Fibroblast of lung (primary cell): ENCODE results near the gene KYAT1. TPM values are rescaled to one million over a fixed set of nuclear protein-coding genes. Genes with fewer than 3 reads are reported as not detected.
"Not testable (repeated sequence)": the region's sequence is repeated elsewhere in the genome, so short reads cannot be mapped to it uniquely, and the experiment has no call there.

ENCODE experiments used
- DNase-seq, 2 donors: peaks; one replicate each; pipeline versions ENCODE4 v3.0.0 to v3.0.0-alpha.2; 2010; ENCODE audit warnings: low read depth in 2 of 2
- H2AFZ ChIP-seq: 2 replicates; pipeline ENCODE4 v1.5.1; 2012; ENCODE audit warnings: low read length, control low read depth, inconsistent platforms
- H3K27ac ChIP-seq: 2 replicates; pipeline ENCODE4 v1.5.1; 2011; ENCODE audit warnings: low read length, control low read depth; ENCODE audit not compliant: insufficient read depth
- H3K27me3 ChIP-seq: 2 replicates; pipeline ENCODE4 v1.5.1; 2011; ENCODE audit warnings: mild to moderate bottlenecking, low read length; ENCODE audit not compliant: control insufficient read depth, insufficient read depth
- H3K36me3 ChIP-seq: 2 replicates; pipeline ENCODE4 v1.5.1; 2011; ENCODE audit warnings: low read length; ENCODE audit not compliant: control insufficient read depth, insufficient read depth
- H3K4me1 ChIP-seq: 2 replicates; pipeline ENCODE4 v1.5.1; 2011; ENCODE audit warnings: low read length; ENCODE audit not compliant: control insufficient read depth, insufficient read depth; ENCODE audit errors: extremely low read depth
- H3K4me2 ChIP-seq: 2 replicates; pipeline ENCODE4 v1.5.1; 2011; ENCODE audit warnings: low read length, control low read depth; ENCODE audit not compliant: insufficient read depth; ENCODE audit errors: extremely low read depth
- H3K4me3 ChIP-seq, 4 experiments: fragments of 200-600 bp in 1 of 4; sonication (generic) in 1 of 4; replicated peaks in 1 of 4; 2 replicates each; pipeline ENCODE4 v1.5.1; 2011 to 2016; ENCODE audit warnings: low read length in 4 of 4, low read depth in 3 of 4, mild to moderate bottlenecking in 3 of 4, control low read depth in 2 of 4, inconsistent platforms in 1 of 4, mixed read lengths in 1 of 4; ENCODE audit not compliant: insufficient read depth in 1 of 4; ENCODE audit errors: control extremely low read depth in 1 of 4
- H3K79me2 ChIP-seq: 2 replicates; pipeline ENCODE4 v1.5.1; 2012; ENCODE audit warnings: mild to moderate bottlenecking, low read length, inconsistent platforms; ENCODE audit not compliant: control insufficient read depth, insufficient read depth
- H3K9ac ChIP-seq: 2 replicates; pipeline ENCODE4 v1.5.1; 2011; ENCODE audit warnings: mild to moderate bottlenecking, low read length, control low read depth; ENCODE audit not compliant: insufficient read depth
- H3K9me3 ChIP-seq: 2 replicates; pipeline ENCODE4 v1.5.1; 2012; ENCODE audit warnings: low read depth, low read length; ENCODE audit not compliant: control insufficient read depth, insufficient read depth
- H4K20me1 ChIP-seq: 2 replicates; pipeline ENCODE4 v1.5.1; 2011; ENCODE audit warnings: low read length; ENCODE audit not compliant: control insufficient read depth, insufficient read depth; ENCODE audit errors: extremely low read depth
- CTCF ChIP-seq, 2 donors: IDR thresholded peaks in 1 of 2; conservative IDR thresholded peaks in 1 of 2; 1 replicate in 1 of 2; 2 replicates in 1 of 2; pipeline ENCODE4 v1.5.1; 2011 to 2012; ENCODE audit warnings: low read length in 2 of 2, control low read depth in 1 of 2, inconsistent platforms in 1 of 2, low read depth in 1 of 2, mild to moderate bottlenecking in 1 of 2
- EZH2 ChIP-seq: IDR thresholded peaks from 2 replicates; pipeline ENCODE4 v1.5.1; 2012; ENCODE audit warnings: low read length, control low read depth, mild to moderate bottlenecking; ENCODE audit errors: missing control alignments
- polyA plus RNA-seq, 2 donors: library from polyadenylated mRNA; depleted of rRNA in 1 of 2; stranded (reverse) in 1 of 2; unstranded in 1 of 2; fragments of >200 nt; gene quantifications; 2 replicates each; pipeline ENCODE4 v1.2.1, GENCODE V29; 2011 to 2012; ENCODE audit warnings: missing spikeins in 1 of 2
- total RNA-seq: library from RNA; depleted of rRNA; stranded (reverse); fragments of >200 nt; gene quantifications from 2 replicates; pipeline ENCODE4 v1.2.1, GENCODE V29; 2014

The KYAT1 gene
- total and polyA plus RNA-seq, 2 donors (not counting 1 experiment from before 2014, with no cell fraction given) = 4.7 to 12.4 TPM

- H3K4me3 ChIP-seq = no peak overlapping the region
- H3K27me3 ChIP-seq = no peaks in the 10 kb centered on the region
- H3K9me3 ChIP-seq = no peaks in the 10 kb centered on the region
- no peaks in the 10 kb centered on the region for H3K79me2 ChIP-seq
- H4K20me1 ChIP-seq = no peaks in the 10 kb centered on the region
- H3K4me1 ChIP-seq = no peaks in the 10 kb centered on the region
- no peak overlapping the region for H3K4me2 ChIP-seq
- no peaks in the 10 kb centered on the region for H3K36me3 ChIP-seq
- DNase-seq = no peak
- no peak overlapping the region for H3K9ac ChIP-seq
- TF ChIP-seq CTCF (conservative IDR thresholded peaks at IDR 0.05 in 1 of 2, IDR thresholded peaks at IDR 0.05 in 1 of 2; ENCODE audit: low read depth in 1 of 2, low read length in 2 of 2) = no peak
- no peak for TF ChIP-seq EZH2
- H2AFZ ChIP-seq = no peak overlapping the region
- H3K27ac ChIP-seq = no peak overlapping the region
Observed at GRCh38 chr9:128860937-128861336, 20.8 kb downstream of the KYAT1 start.

GRCh38 chr9:128858476-128858875, 23.3 kb downstream of the KYAT1 start:
- DNase-seq, H3K27me3 ChIP-seq: not testable (repeated sequence)

GRCh38 chr9:128854454-128854853, 27.3 kb downstream of the KYAT1 start:
- not testable (repeated sequence) for H3K4me2 ChIP-seq, H3K27ac ChIP-seq, H3K36me3 ChIP-seq, H2AFZ ChIP-seq, H3K4me3 ChIP-seq, DNase-seq, H3K9ac ChIP-seq, H3K27me3 ChIP-seq, H3K79me2 ChIP-seq, H4K20me1 ChIP-seq, H3K9me3 ChIP-seq, H3K4me1 ChIP-seq

More at GRCh38 chr9:128858476-128858875, 23.3 kb downstream of the KYAT1 start:
- H3K4me3 ChIP-seq, H4K20me1 ChIP-seq, H3K36me3 ChIP-seq, H3K79me2 ChIP-seq, H3K27ac ChIP-seq, H3K4me1 ChIP-seq, H3K9me3 ChIP-seq, H3K4me2 ChIP-seq, H3K9ac ChIP-seq, H2AFZ ChIP-seq: not testable (repeated sequence)

- not testable (repeated sequence) for H4K20me1 ChIP-seq, H3K9me3 ChIP-seq, DNase-seq, H3K4me3 ChIP-seq, H3K36me3 ChIP-seq, H3K27ac ChIP-seq, H3K27me3 ChIP-seq, H3K9ac ChIP-seq, H3K4me1 ChIP-seq, H2AFZ ChIP-seq, H3K79me2 ChIP-seq, H3K4me2 ChIP-seq
Observed at GRCh38 chr9:128852646-128853045, 29.1 kb downstream of the KYAT1 start.
